ENCODE measurements around the gene GMEB1.
A peak's percentile ranks its signal among the peaks of the same experiment; 100 is the strongest.

GMEB1 gene

DNA sequence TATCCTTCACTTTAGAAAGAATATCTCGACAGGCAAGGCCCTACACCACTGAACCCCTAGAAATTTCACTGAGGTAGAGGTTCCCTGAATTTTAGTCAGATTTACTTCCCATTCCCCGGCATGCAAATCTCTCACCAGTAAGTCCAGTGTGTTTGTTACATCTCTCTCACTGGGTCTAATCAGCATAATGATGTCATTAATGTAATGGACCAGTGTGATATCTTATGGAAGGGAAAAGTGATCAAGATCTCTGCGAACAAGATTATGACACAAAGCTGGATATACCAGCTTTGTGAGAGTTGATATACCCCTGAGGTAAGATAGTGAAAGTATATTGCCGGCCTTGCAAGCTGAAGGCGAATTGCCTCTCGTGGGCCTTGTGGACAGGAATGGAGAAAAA lies 12.2 kb upstream of the GMEB1 start:
- no peak for ATAC-seq

GRCh38 chr1:28663871-28664470 lies 4.6 kb upstream of the GMEB1 start:
- no peak for ATAC-seq
- TF ChIP-seq, protein P1, sequence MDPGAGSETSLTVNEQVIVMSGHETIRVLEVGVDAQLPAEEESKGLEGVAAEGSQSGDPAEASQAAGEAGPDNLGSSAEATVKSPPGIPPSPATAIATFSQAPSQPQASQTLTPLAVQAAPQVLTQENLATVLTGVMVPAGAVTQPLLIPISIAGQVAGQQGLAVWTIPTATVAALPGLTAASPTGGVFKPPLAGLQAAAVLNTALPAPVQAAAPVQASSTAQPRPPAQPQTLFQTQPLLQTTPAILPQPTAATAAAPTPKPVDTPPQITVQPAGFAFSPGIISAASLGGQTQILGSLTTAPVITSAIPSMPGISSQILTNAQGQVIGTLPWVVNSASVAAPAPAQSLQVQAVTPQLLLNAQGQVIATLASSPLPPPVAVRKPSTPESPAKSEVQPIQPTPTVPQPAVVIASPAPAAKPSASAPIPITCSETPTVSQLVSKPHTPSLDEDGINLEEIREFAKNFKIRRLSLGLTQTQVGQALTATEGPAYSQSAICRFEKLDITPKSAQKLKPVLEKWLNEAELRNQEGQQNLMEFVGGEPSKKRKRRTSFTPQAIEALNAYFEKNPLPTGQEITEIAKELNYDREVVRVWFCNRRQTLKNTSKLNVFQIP (CRISPR knock-in tag; IDR thresholded peaks at IDR 0.05; ENCODE audit: borderline replicate concordance, low read depth) = no peak
- TF ChIP-seq ZC3H10 (CRISPR knock-in tag; IDR thresholded peaks at IDR 0.05) = no peak
- TF ChIP-seq RARB (CRISPR knock-in tag; IDR thresholded peaks at IDR 0.05) = no peak
- no peak for TF ChIP-seq ZFP30 (CRISPR knock-in tag; IDR thresholded peaks at IDR 0.05)
- TF ChIP-seq PATZ1 (CRISPR knock-in tag; IDR thresholded peaks at IDR 0.05; ENCODE audit: borderline replicate concordance) = no peak
- TF ChIP-seq ESRRG (CRISPR knock-in tag; IDR thresholded peaks at IDR 0.05) = no peak
- TF ChIP-seq, protein P2, sequence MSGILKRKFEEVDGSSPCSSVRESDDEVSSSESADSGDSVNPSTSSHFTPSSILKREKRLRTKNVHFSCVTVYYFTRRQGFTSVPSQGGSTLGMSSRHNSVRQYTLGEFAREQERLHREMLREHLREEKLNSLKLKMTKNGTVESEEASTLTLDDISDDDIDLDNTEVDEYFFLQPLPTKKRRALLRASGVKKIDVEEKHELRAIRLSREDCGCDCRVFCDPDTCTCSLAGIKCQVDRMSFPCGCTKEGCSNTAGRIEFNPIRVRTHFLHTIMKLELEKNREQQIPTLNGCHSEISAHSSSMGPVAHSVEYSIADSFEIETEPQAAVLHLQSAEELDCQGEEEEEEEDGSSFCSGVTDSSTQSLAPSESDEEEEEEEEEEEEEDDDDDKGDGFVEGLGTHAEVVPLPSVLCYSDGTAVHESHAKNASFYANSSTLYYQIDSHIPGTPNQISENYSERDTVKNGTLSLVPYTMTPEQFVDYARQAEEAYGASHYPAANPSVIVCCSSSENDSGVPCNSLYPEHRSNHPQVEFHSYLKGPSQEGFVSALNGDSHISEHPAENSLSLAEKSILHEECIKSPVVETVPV (CRISPR knock-in tag; IDR thresholded peaks at IDR 0.05) = no peak
- TF ChIP-seq OSR1 (CRISPR knock-in tag; IDR thresholded peaks at IDR 0.05) = no peak
- TF ChIP-seq ZNF565 (CRISPR knock-in tag; conservative IDR thresholded peaks at IDR 0.05; ENCODE audit: low read depth) = no peak
- no peak for TF ChIP-seq GLIS3 (CRISPR knock-in tag; IDR thresholded peaks at IDR 0.05)
- no peak for TF ChIP-seq PPARA (CRISPR knock-in tag; IDR thresholded peaks at IDR 0.05; ENCODE audit: borderline replicate concordance)

More for the DNA sequence above, 12.2 kb upstream of the GMEB1 start:
- TF ChIP-seq ZC3H10 (CRISPR knock-in tag; IDR thresholded peaks at IDR 0.05) (no peak), TSHZ2 (CRISPR knock-in tag; IDR thresholded peaks at IDR 0.05) (no peak), ZNF565 (CRISPR knock-in tag; conservative IDR thresholded peaks at IDR 0.05; ENCODE audit: low read depth) (no peak), RARB (CRISPR knock-in tag; IDR thresholded peaks at IDR 0.05) (no peak), ZNF70 (CRISPR knock-in tag; IDR thresholded peaks at IDR 0.05) (no peak), ARNTL (CRISPR knock-in tag; IDR thresholded peaks at IDR 0.05; ENCODE audit: borderline replicate concordance, low read depth) (no peak), ISL1 (CRISPR knock-in tag; IDR thresholded peaks at IDR 0.05) (no peak), BACH2 (CRISPR knock-in tag; IDR thresholded peaks at IDR 0.05; ENCODE audit: borderline replicate concordance) (no peak), ZFP30 (CRISPR knock-in tag; IDR thresholded peaks at IDR 0.05) (no peak), ZFP3 (CRISPR knock-in tag; IDR thresholded peaks at IDR 0.05) (no peak)

DNA sequence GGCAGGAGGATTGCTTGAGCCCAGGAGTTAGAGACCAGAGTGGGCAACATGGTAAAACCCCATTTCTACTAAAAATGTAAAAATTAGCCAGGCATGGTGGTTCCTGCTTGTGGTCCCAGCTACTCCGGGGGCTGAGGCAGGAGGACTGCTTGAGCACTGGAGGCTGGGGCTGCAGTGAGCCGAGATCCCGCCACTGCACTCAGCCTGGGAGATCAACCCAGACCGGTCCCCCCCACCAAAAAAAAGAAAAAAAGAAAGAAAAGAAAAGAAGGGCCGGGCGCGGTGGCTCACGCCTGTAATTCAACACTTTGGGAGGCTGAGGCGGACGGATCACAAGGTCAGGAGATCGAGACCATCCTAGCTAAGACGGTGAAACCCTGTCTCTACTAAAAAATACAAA lies 1.8 kb upstream of the GMEB1 start:
- no peak for TF ChIP-seq BACH2 (CRISPR knock-in tag; IDR thresholded peaks at IDR 0.05; ENCODE audit: borderline replicate concordance)
- no peak for TF ChIP-seq OSR1 (CRISPR knock-in tag; IDR thresholded peaks at IDR 0.05)
- ATAC-seq = no peak

- ATAC-seq = peak; percentile 72
- TF ChIP-seq ZNF8 (CRISPR knock-in tag; IDR thresholded peaks at IDR 0.05) = no peak
- TF ChIP-seq RARB (CRISPR knock-in tag; IDR thresholded peaks at IDR 0.05) = no peak
- no peak for TF ChIP-seq ISL1 (CRISPR knock-in tag; IDR thresholded peaks at IDR 0.05)
- TF ChIP-seq ARNTL (CRISPR knock-in tag; IDR thresholded peaks at IDR 0.05; ENCODE audit: borderline replicate concordance, low read depth) = no peak
- TF ChIP-seq ZNF70 (CRISPR knock-in tag; IDR thresholded peaks at IDR 0.05) = no peak
- TF ChIP-seq ZFP3 (CRISPR knock-in tag; IDR thresholded peaks at IDR 0.05) = no peak
- TF ChIP-seq ZFP30 (CRISPR knock-in tag; IDR thresholded peaks at IDR 0.05) = no peak
- no peak for TF ChIP-seq GLIS3 (CRISPR knock-in tag; IDR thresholded peaks at IDR 0.05)
- no peak for TF ChIP-seq TOX (CRISPR knock-in tag; IDR thresholded peaks at IDR 0.05; ENCODE audit: borderline replicate concordance)
- no peak for TF ChIP-seq TCF4 (CRISPR knock-in tag; IDR thresholded peaks at IDR 0.05; ENCODE audit: borderline replicate concordance)
- TF ChIP-seq ZNF565 (CRISPR knock-in tag; conservative IDR thresholded peaks at IDR 0.05; ENCODE audit: low read depth) = no peak
- TF ChIP-seq CSDC2 (CRISPR knock-in tag; IDR thresholded peaks at IDR 0.05) = no peak
Measured at GRCh38 chr1:28668956-28669723, 556 bp downstream of the GMEB1 start.
